ENCODE measurements around the gene SNX20. TPM values are rescaled to one million over a fixed set of nuclear protein-coding genes. Genes with fewer than 3 reads are reported as not detected.

The SNX20 gene
- total and polyA plus RNA-seq, 2 donors (not counting 3 experiments of a cell fraction or from before 2014, with no cell fraction given), result not detected

DNA sequence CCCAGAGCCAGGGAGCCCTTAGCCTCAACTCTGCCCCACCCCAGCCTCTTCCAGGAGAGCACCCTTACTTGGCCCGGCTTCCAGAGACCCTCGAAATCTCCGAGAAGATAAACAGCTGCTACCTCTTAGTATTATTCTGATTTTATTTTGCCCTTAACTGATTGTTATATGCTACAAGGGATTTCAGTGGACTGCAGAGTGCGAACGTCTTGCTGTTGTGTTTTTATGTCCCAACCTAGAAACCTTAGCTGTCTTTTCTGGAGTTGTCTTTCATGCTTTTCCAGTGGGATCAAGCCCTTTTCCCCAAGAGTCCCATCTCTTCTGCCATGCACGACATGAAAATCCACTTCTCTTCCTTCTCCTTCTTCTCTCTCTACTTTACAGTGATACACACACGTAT, 47.0 kb downstream of the SNX20 start:
- POLR2A ChIA-PET, result no interaction called here
- Histone ChIP-seq H3K79me2 (ENCODE audit: control insufficient read depth, insufficient read depth, low read length) (no peaks in the 10 kb centered on the region), H3K4me3 (replicated peaks in 1 of 3; ENCODE audit: insufficient read depth in 1 of 3, low read depth in 1 of 3, low read length in 3 of 3) (no peak overlapping the region), H4K20me1 (replicated peaks; ENCODE audit: control insufficient read depth, extremely low read depth, insufficient read depth, low read length) (no peaks in the 10 kb centered on the region), H3K4me1 (ENCODE audit: control insufficient read depth, extremely low read depth, insufficient read depth, low read length) (no peaks in the 10 kb centered on the region), H3K9ac (replicated peaks; ENCODE audit: extremely low read depth, insufficient read depth, low read length) (no peak overlapping the region), H2AFZ (ENCODE audit: low read depth, low read length) (no peak overlapping the region), H3K27me3 (ENCODE audit: control insufficient read depth in 2 of 2, insufficient read depth in 2 of 2, low read length in 2 of 2) (no peaks in the 10 kb centered on the region), H3K9me1 (replicated peaks; ENCODE audit: control insufficient read depth, extremely low read depth, insufficient read depth, low read length) (no peaks in the 10 kb centered on the region), H3K36me3 (ENCODE audit: control insufficient read depth in 2 of 2, extremely low read depth in 1 of 2, insufficient read depth in 2 of 2, low read length in 2 of 2) (no peaks in the 10 kb centered on the region), H3K9me3 (replicated peaks; ENCODE audit: control insufficient read depth, insufficient read depth, low read length) (no peaks in the 10 kb centered on the region), H3K27ac (ENCODE audit: insufficient read depth, low read depth, low read length) (no peak overlapping the region), H3K4me2 (ENCODE audit: insufficient read depth, low read length) (no peak overlapping the region)
- BruUV-seq (replicated peaks), result no TSS peak
- intact Hi-C loops (cut with micrococcal nuclease) (no loop called here), dilution Hi-C loops (cut with MboI; ENCODE audit: extremely low pct_ligation_motif_present, low sequenced_read_pairs) (no loop called here)
- no peak for DNase-seq (ENCODE audit: low read depth, low spot score)
- TF ChIP-seq CTCF (IDR thresholded peaks at IDR 0.05; ENCODE audit: extremely low read depth in 1 of 2, insufficient read depth in 1 of 2, low read depth in 1 of 2, low read length in 2 of 2), result no peak
- TF ChIP-seq EZH2 (IDR thresholded peaks at IDR 0.05; ENCODE audit: borderline replicate concordance, low read depth, low read length, severe bottlenecking), result no peak
- TF ChIP-seq MYC (IDR thresholded peaks at IDR 0.05; ENCODE audit: low read depth, low read length), result no peak
- no peak for TF ChIP-seq FOS (IDR thresholded peaks at IDR 0.05; ENCODE audit: borderline replicate concordance, insufficient read depth, low read length)
- no peak for TF ChIP-seq GATA2 (IDR thresholded peaks at IDR 0.05; ENCODE audit: insufficient read depth, insufficient read length, low read depth, low read length)
- TF ChIP-seq, protein P1, sequence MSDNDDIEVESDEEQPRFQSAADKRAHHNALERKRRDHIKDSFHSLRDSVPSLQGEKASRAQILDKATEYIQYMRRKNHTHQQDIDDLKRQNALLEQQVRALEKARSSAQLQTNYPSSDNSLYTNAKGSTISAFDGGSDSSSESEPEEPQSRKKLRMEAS (IDR thresholded peaks at IDR 0.05; ENCODE audit: insufficient read depth, insufficient read length), result no peak
- no peak for TF ChIP-seq POLR2AphosphoS5 (IDR thresholded peaks at IDR 0.05; ENCODE audit: insufficient read depth, low read depth, low read length)
- TF ChIP-seq JUN (IDR thresholded peaks at IDR 0.05; ENCODE audit: borderline replicate concordance, insufficient read depth, insufficient read length, low read depth), result no peak
- no peak for TF ChIP-seq POLR2A (IDR thresholded peaks at IDR 0.05; ENCODE audit: low read depth, low read length)
- CTCF ChIA-PET, result no interaction called here
- FAIRE-seq, result no peak
